Globus pallidus (tissue), 1 donor: ENCODE results near the gene SLC26A9.

ENCODE experiments used
- DNase-seq: peaks from one replicate; pipeline ENCODE4 v3.0.0-alpha.2; 2015; ENCODE audit warnings: low spot score

The SLC26A9 gene

DNA sequence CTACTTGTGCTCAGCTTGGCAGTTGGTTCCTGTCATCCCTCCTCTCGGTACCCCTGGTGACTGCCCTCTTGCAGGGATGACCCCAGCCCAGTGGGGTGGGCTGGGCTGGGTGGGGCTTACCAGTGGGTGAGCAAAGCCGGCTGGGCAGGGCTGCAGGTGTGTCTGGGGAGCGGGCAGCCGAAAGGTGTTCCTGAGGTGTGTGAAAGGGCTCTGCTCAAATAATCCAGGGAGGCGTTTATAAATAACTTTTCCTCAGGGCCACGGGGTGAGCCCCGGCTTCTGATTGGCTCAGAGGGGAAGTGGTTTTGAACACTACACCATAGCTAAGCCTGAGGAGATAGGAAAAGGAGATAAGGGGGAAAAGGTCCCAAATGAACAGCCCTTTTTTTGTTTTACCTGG is at the start of gene SLC26A9:
Gene SLC26A9, minus strand, starts transcription at position 212 of the 400 bp plus-strand sequence. CDS start 7,636 bp downstream, outside the sequence.
- DNase-seq = no peak

GRCh38 chr1:205992218-205992882 is 49.1 kb upstream of the SLC26A9 start:
- no peak for DNase-seq

DNA sequence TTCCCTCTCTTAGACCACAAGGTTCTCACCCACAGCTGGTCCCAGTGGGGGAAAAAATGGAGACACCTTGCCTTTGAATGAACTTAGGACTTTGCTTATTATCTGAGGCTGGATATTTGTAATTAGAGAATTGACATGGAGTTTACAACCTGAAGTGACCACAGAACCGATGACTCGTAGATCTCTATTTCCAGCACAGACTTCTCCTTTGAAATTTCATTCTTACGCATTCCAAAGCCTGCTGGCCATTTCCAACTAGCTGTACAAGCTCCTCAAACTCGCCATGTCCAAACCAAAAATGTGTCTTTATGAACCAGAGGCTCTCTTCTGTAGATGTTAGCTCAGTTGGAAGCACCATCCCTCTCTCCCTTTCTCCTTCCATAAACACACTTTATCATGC is 48.0 kb upstream of the SLC26A9 start:
- no peak for DNase-seq

GRCh38 chr1:205990226-205990625 is 47.0 kb upstream of the SLC26A9 start:
- no peak for DNase-seq

DNA sequence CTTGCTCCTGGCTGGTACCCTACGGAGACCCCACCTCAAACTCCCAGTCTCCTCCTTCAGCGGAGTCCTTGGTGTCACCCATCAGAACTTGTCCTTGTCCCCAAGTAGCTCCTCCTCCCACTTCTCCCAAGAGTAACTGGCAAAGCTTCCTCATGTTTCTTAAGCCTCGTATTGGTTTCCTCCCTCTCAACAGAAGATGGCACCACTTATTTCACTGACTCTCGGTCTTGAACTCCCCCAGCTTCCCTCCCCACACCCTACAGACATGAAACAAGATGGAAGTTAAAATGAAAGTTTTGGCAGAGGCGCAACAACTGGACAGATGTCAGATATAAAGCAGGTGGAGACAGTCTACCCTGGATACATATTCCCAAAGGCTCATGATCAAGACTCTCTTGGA is 46.5 kb upstream of the SLC26A9 start:
- no peak for DNase-seq

DNA sequence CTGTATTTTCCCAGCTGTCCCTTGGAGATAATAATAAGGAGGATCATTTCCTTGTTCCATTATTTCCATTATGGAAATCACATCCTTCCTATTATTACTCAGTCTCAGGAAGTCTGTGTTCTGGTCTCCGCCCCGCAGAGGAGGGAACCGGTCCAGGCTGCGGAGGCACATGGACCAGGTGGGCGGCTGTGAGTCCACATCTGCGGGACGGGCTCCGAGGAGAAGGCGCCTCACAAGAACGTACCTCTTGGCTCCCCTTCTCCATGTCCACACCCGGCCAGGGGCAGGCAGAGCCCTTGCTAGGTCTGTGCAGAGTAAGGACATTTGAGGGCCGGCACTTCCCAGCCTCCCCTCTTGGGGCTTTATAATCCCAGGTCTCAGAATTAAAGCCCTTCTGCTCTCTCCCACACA is 45.3 kb upstream of the SLC26A9 start:
- DNase-seq = no peak

DNA sequence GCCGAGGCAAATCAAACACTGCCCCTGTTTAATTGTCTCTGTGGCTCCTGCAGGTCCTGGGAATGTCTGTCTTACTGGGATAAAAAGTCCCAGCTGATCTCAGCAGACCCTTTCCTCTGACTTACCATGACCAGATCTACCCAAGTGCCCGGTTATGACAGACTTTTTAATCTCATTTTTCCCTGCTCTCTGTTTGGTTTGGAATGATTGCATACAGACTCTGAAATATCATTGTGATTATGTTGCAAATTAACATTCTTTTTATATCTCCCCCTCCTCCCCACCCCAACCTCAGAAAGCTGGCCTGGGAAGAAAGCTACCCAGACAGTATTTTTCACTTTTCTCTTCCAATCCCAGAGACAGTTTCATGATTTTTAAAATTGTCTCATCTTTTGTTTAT is 43.6 kb upstream of the SLC26A9 start:
- DNase-seq = no peak

DNA sequence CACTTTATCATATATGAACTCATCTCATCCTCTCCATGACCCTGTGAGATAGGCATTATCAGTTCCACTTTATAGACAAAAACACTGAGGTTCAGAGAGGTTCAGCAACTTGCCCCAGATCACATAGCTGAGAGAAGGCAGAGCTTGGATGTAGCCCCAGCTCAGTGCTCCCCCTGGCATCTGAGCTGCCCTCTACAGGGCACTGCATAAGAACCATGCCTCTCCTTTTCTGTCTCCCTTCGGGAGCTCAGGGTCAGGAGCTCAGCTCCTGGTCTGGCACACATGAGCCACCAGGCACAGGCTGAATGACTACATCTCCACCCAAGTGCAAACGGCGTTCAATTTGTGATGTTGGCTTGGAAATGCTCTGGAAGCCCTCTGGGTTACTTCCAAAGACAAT is 43.0 kb upstream of the SLC26A9 start:
- DNase-seq = no peak

- no peak for DNase-seq
Measured at GRCh38 chr1:205985330-205986005, 42.2 kb upstream of the SLC26A9 start.

GRCh38 chr1:205983925-205984725 is 40.9 kb upstream of the SLC26A9 start:
- peak; percentile 83 for DNase-seq

- DNase-seq = no peak
Measured at GRCh38 chr1:205981257-205981656, 38.0 kb upstream of the SLC26A9 start.

GRCh38 chr1:205980237-205980870 is 37.1 kb upstream of the SLC26A9 start:
- DNase-seq = no peak

DNA sequence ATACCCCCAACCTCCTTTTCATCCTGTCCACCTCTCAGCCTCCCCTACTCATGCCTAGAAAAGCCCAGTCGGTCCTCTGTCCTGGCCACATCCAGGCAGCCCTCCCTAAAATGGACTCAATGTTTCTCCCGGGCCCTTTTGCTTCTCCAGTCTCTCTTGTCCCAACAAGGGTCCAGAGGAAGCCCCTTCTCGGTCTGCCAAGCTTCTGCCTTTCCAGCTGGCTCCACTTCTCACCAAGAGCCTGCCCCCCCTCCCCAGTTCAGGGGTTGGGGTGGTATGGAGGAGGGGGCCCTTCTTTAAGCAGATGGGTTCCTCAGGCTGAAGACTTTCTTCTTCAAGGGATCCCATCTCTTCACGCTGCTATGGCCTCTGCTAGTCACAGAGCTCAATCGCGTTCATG is 36.0 kb upstream of the SLC26A9 start:
- no peak for DNase-seq

DNA sequence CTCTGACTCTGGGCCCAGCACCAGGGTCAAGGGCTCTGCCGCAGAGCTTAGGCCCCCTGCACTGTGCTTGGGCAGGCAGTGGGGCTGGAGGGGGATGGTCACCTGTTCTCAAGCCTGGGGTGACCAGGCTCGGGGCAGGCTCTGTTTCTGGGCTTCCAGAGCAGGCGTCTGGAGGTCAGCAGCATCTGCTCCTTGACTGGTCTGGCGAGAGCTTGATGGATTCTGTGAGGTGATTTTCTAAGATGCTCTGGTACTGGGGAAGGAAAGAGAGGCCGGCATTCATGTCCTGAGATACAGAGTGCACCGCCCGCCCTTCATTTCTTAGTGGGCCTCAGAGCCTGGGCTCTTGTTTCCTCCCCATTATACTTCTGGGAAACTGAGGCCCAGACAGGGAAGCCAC is 35.4 kb upstream of the SLC26A9 start:
- DNase-seq = no peak

DNA sequence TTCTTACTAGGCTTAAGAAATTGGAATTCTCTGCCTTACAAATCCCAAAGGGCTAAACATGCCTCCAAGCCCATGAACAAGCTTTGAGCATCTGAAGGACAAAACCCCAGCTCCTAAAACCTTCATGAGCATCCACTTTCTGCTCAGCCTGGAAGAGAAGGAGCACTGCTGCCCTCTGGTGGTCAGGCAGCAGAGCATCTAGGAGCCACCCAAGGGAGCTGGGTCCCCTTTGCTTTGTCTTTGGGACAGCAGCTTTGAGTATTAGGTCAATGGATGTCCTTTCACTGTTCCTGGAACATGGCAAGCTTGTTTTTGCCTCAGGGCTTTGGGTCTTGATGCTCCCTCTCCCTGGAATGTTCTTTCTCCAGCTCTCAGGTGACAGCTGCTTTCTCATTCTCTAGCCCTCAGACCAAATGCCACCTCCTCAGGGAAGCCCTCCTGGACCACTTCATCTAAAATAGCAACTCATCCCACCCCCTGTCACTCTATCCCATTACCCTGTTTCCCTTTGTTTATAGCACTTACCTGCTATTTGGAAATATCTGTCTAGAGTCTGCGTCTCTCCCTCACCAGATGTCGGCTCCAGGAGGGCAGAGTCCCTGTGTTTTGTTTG is 34.3 kb upstream of the SLC26A9 start:
- peak; percentile 89 for DNase-seq

DNA sequence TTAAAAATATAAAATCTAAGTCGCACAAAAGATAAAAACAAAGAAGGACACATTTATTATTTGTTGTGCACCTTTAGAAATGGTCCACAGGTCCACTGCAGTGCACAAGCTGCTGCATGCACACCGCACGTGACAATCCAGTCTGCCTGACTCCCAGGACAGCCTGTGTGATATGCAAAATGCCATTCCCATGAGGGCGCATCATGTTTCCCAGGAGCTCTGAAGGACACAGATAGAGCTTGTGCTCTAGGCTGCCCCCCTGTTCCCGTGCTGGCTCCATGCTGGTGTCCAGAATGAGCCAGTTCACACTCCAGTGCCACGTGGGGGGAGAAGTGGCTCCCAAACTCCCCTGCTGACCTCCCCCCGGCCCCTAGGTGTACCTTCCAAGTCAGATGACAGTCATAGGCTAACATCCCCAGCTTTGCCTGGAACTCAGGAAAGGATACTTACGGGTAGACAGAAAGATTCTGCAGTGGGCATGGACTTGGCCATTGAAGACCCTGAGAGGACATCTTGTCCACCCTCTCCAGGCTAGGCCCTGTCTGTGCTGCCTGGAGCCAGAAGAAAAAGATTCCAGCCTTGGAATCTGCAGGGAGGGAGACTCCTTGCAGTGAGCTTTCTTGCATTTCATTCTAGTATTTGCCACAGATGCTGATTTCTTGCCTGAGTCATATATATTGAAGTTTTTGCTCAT is 33.6 kb upstream of the SLC26A9 start:
- peak; percentile 72 for DNase-seq

DNA sequence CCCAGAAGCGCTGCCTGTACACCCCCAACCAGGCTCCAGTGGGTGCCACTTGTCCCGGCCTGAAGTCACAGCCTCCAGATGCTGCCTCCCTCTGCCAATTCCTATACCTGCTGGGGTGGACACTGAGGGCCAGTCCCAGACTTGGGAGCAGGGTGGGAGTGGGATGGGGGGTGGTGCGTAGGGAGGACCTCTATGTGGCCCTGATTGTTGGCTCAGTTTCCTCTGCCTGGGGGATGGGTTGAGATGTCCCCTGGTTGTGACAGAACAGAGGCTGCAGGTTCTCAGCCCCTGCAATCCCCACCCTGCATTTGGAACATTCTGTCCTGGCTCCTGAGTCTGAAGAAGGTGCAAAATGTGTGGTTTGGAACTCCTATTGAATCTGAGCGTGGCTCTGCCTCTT is 32.8 kb upstream of the SLC26A9 start:
- DNase-seq = no peak

- no peak for DNase-seq
Measured at GRCh38 chr1:205975387-205975998, 32.2 kb upstream of the SLC26A9 start.

DNA sequence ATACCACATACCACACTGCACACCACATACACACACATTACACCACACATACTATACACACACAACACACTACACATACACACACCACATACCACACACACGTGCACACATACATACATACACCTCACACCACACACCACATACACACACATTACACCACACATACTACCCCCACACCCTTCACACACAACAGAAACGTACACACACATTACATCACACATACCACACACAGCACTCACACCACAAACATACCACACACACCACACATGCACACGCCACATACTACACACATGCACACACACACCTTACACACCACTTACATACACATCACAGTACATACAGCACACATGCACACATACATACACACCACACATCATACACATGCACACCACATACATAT is 31.5 kb upstream of the SLC26A9 start:
- DNase-seq = no peak

GRCh38 chr1:205973377-205974232 is 30.3 kb upstream of the SLC26A9 start:
- DNase-seq = no peak
